A549 (cell line): ENCODE results near the gene SH3RF2. TPM values are rescaled to one million over a fixed set of nuclear protein-coding genes. Genes with fewer than 3 reads are reported as not detected.

Experiments
- ATAC-seq, 2 experiments: fragments of 200-7000 bp in 1 of 2; fragments of >200 bp in 1 of 2; cut with Nextera tagmentation in 1 of 2; cut with Tn5 transposase in 1 of 2; 3 replicates each; pipeline versions ENCODE4 v1.8.0 to v1.9.1; 2018 to 2020; ENCODE audit warnings: mild to moderate bottlenecking in 1 of 2, moderate library complexity in 1 of 2
- CTCF ChIA-PET: fragments of 300-600 bp; sonication (Branson Sonifier 250); formaldehyde crosslinking; extraction: SDS; loops from one replicate; lab custom pipeline; 2021; ENCODE audit warnings: antibody characterized with exemption, inconsistent platforms; lab: Yijun Ruan, JAX
- POLR2A ChIA-PET: fragments of 350-600 bp; formaldehyde crosslinking; extraction: SDS; loops from one replicate; lab custom pipeline; 2021; ENCODE audit warnings: antibody characterized with exemption, inconsistent platforms; lab: Yijun Ruan, JAX
- DNase-seq, 2 experiments: peaks; one replicate each; pipeline versions ENCODE4 v3.0.0 to v3.0.0-alpha.2; 2011 to 2016; ENCODE audit warnings: low read depth in 1 of 2, low spot score in 1 of 2
- FAIRE-seq: peaks from 2 replicates; lab custom pipeline; 2011; peaks lifted over from hg19 to GRCh38; lab: Jason Lieb, UNC
- H3K27ac ChIP-seq, 2 experiments: fragments of >200 bp; sonication (Bioruptor Twin); formaldehyde crosslinking; 3 replicates each; pipeline ENCODE4 v1.5.1; 2016 to 2017
- H3K4me1 ChIP-seq: fragments of >200 bp; sonication (Bioruptor Twin); formaldehyde crosslinking; 3 replicates; pipeline ENCODE4 v1.6.1; 2016
- H3K4me2 ChIP-seq: fragments of >200 bp; sonication (Bioruptor Twin); formaldehyde crosslinking; 3 replicates; pipeline ENCODE4 v1.6.1; 2016
- H3K4me3 ChIP-seq: fragments of >200 bp; sonication (Bioruptor Twin); formaldehyde crosslinking; 3 replicates; pipeline ENCODE4 v1.5.1; 2016
- H3K9me3 ChIP-seq: fragments of >200 bp; sonication (Bioruptor Twin); formaldehyde crosslinking; 3 replicates; pipeline ENCODE4 v1.6.1; 2016
- ATOH8 ChIP-seq: fragments of 250-450 bp; sonication (Bioruptor Pico); IDR thresholded peaks from 2 replicates; pipeline ENCODE4 v1.5.0; 2020; ENCODE audit warnings: low read depth, mild to moderate bottlenecking, moderate library complexity
- BCL3 ChIP-seq: fragments of >200 bp; sonication (Bioruptor Twin); formaldehyde crosslinking; IDR thresholded peaks from 3 replicates; pipeline ENCODE4 v1.6.1; 2016
- CBX8 ChIP-seq: fragments of 200-600 bp; sonication (generic); IDR thresholded peaks from 2 replicates; pipeline ENCODE4 v1.6.1; 2016
- CHD2 ChIP-seq: fragments of 150-350 bp; IDR thresholded peaks from 2 replicates; pipeline ENCODE4 v1.6.1; 2014; ENCODE audit warnings: low read length; ENCODE audit not compliant: partially characterized antibody
- EP300 ChIP-seq, 2 experiments: fragments of >200 bp; sonication (Bioruptor Twin); formaldehyde crosslinking; IDR thresholded peaks; 2 replicates in 1 of 2; 3 replicates in 1 of 2; pipeline ENCODE4 v1.6.1; 2016 to 2017
- FOXS1 ChIP-seq: fragments of 250-450 bp; sonication (Bioruptor Pico); IDR thresholded peaks from 2 replicates; pipeline ENCODE4 v1.5.0; 2020; ENCODE audit warnings: mild to moderate bottlenecking, moderate library complexity
- HEYL ChIP-seq: fragments of 250-450 bp; sonication (Bioruptor Pico); IDR thresholded peaks from 2 replicates; pipeline ENCODE4 v1.8.0; 2021; ENCODE audit warnings: mild to moderate bottlenecking, moderate library complexity
- HOXB5 ChIP-seq: fragments of 250-450 bp; sonication (Bioruptor Pico); IDR thresholded peaks from 2 replicates; pipeline ENCODE4 v1.5.0; 2020; ENCODE audit warnings: mild to moderate bottlenecking, moderate library complexity
- JUNB ChIP-seq: fragments of >200 bp; sonication (Bioruptor Twin); formaldehyde crosslinking; IDR thresholded peaks from 2 replicates; pipeline ENCODE4 v1.6.1; 2016
- KDM1A ChIP-seq: fragments of 200-600 bp; sonication (generic); IDR thresholded peaks from 2 replicates; pipeline ENCODE4 v1.6.1; 2016; ENCODE audit warnings: low read depth, mild to moderate bottlenecking
- NPAS2 ChIP-seq: fragments of 250-450 bp; sonication (Bioruptor Pico); IDR thresholded peaks from 2 replicates; pipeline ENCODE4 v1.8.0; 2022; ENCODE audit warnings: mild to moderate bottlenecking, moderate library complexity, borderline replicate concordance
- NR3C1 ChIP-seq: fragments of >200 bp; sonication (Bioruptor Twin); formaldehyde crosslinking; IDR thresholded peaks from 3 replicates; pipeline ENCODE4 v1.6.1; 2017
- PHF8 ChIP-seq: fragments of 200-600 bp; sonication (generic); IDR thresholded peaks from 2 replicates; pipeline ENCODE4 v1.6.1; 2016; ENCODE audit warnings: low read depth, mild to moderate bottlenecking, antibody characterized with exemption, moderate library complexity, borderline replicate concordance
- RFX5 ChIP-seq: fragments of 450-650 bp; IDR thresholded peaks from 2 replicates; pipeline ENCODE4 v1.7.1; 2014; ENCODE audit warnings: antibody characterized with exemption, mild to moderate bottlenecking, moderate library complexity
- SMC3 ChIP-seq: fragments of >200 bp; sonication (Bioruptor Twin); formaldehyde crosslinking; IDR thresholded peaks from 3 replicates; pipeline ENCODE4 v1.6.1; 2018; ENCODE audit warnings: inconsistent platforms
- TP53 ChIP-seq: fragments of 250-450 bp; sonication (Bioruptor Pico); IDR thresholded peaks from 2 replicates; pipeline ENCODE4 v1.5.0; 2021; ENCODE audit warnings: mild to moderate bottlenecking, moderate library complexity
- ZFP36 ChIP-seq: fragments of 450-650 bp; IDR thresholded peaks from 2 replicates; pipeline ENCODE4 v1.6.1; 2014; ENCODE audit warnings: borderline replicate concordance; ENCODE audit not compliant: partially characterized antibody
- WGBS: methylation state at CpG from one replicate; pipeline ENCODE4 v1.1.6; 2017; ENCODE audit errors: missing lambda C conversion rate; 5-methylcytosine and 5-hydroxymethylcytosine counted together
- polyA plus RNA-seq, 4 experiments: library from polyadenylated mRNA; depleted of rRNA in 3 of 4; stranded (reverse); fragments of >200 nt; fragmentation: RNase III in 1 of 4; extraction: RNeasy Plus Mini Kit Qiagen cat#74134 plus additional on column Dnase treatment in 1 of 4; gene quantifications; 2 replicates in 3 of 4; 3 replicates in 1 of 4; pipeline ENCODE4 v1.2.3, GENCODE V29; 2011 to 2017

SH3RF2 gene
- polyA plus RNA-seq, 2 of the 4 experiments (the other 2 are of a cell fraction), result 4.1 to 6.0 TPM

- TF ChIP-seq ZFP36 (no peak), CHD2 (no peak)
Measured at GRCh38 chr5:145917288-145917687, 19.1 kb upstream of the SH3RF2 start (continued).

DNA sequence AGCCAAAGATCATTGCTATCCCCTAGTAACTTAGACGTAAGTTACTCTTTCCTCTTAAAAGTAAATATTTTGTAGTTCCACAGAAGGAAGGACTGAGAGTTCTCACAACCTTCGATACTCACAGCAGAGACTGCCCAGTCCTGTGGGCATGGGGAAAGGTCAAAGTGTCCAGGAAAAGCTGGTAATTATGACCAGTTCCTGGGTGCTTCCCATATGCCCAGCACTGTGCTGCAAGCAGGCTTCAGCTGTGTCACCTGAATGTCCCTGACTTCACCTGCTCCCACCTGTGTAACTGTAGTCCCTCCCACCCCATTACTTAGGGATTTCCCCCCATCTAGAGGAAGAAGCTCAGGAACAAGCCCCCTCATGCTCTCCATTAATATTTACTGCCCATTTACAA lies 18.0 kb upstream of the SH3RF2 start:
- H3K4me3 ChIP-seq, result no peak overlapping the region
- ChIA-PET CTCF (interaction anchor here (0.7 to 2.7 kb wide), 5 partner anchors 10 to 131 kb away, joined by 3 to 15 read pairs (median 5); no protein-coding TSS in a partner anchor), POLR2A (no interaction called here)
- no peak for TF ChIP-seq NR3C1
- DNase-seq (no peak), ATAC-seq (no peak), FAIRE-seq (no peak)
- no peak overlapping the region for H3K27ac ChIP-seq
- H3K9me3 ChIP-seq, result no peaks in the 10 kb centered on the region
- peaks cover 8% of the 10 kb centered on the region; the same call in 1 of the 3 replicates for H3K4me1 ChIP-seq
- no peak overlapping the region for H3K4me2 ChIP-seq
- 81% methylated on average over 2 of the region's 2 CpGs for WGBS

DNA sequence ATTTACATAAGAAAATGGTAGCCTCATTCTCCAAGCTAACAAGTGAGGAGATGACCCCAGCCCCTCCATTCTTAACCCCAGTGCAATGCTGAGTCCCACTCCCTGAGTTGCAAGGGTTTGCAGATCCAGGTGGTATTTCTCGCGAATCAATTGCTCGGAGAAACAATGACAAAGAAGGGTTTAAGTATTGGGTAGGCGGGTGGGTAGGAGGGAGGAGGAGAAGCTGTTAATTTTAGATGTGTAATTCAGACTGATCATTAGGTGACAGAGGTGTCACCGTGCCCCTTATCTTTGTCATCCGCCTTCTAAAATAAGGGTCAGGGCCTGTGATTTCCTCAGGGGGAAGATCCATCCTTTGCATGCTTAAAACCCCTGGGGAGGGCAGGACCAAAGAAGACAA lies 17.0 kb upstream of the SH3RF2 start:
- Histone ChIP-seq H3K27ac (no peak overlapping the region), H3K4me1 (peaks cover 10% of the 10 kb centered on the region)
- POLR2A ChIA-PET, result no interaction called here
- DNase-seq (no peak), ATAC-seq (no peak)
- no peak for TF ChIP-seq EP300 (IDR thresholded peaks at IDR 0.05)
- TF ChIP-seq PHF8, result no peak
- no peak for TF ChIP-seq HOXB5 (CRISPR knock-in tag)
- TF ChIP-seq, all 56 proteins: peak for 0
- Histone ChIP-seq H3K4me3 (no peak overlapping the region), H3K9me3 (no peaks in the 10 kb centered on the region), H3K4me2 (no peak overlapping the region)
- no peak for FAIRE-seq
- WGBS, result 87% methylated on average over 6 of the region's 6 CpGs
- CTCF ChIA-PET, result interaction anchor here (1.1 to 1.2 kb wide), 2 partner anchors 11 to 130 kb away, joined by 3 to 5 read pairs; no protein-coding TSS in a partner anchor

DNA sequence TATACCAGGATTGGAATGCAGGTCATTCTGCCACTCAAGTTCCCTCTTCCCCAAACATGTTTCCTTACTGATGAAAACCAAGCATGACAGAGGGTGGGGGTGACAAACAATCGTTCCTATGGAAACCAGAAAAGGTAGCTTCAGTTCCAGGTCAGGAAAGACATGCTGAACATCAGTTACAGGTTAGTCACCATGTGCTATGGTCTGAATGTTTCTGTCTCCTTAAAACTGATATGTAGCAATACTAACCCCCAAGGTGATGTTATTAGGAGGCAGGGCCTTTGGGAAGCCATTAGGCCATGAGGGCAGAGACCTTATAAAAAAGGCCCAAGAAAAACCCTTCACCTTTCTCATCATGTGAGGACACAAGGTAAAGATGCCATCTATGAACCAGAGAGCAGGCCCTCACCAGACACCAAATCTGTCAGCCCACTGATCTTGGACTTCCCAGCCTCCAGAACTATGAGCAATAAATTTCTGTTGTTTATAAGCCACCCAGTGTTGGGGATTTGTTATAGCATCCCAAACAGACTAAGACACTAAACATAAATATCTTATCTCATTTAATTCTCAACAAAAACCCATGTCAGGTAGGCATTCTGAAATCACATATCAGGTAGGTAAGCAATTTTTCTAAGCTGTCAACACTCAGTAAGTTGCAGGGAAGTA lies 15.7 kb upstream of the SH3RF2 start:
- peaks cover 23% of the 10 kb centered on the region for H3K4me1 ChIP-seq
- ChIA-PET CTCF (interaction anchor here (0.6 to 2.8 kb wide), 2 partner anchors 13 to 138 kb away, joined by 4 to 19 read pairs; no protein-coding TSS in a partner anchor), POLR2A (no interaction called here)
- H3K4me3 ChIP-seq, result no peak overlapping the region
- no peaks in the 10 kb centered on the region for H3K9me3 ChIP-seq
- no peak for TF ChIP-seq ATOH8 (CRISPR knock-in tag)
- no peak for TF ChIP-seq CBX8
- no peak for TF ChIP-seq SMC3
- TF ChIP-seq NPAS2 (CRISPR knock-in tag), result no peak
- no peak for TF ChIP-seq PHF8
- no peak for TF ChIP-seq RFX5
- TF ChIP-seq KDM1A, result no peak
- no peak for TF ChIP-seq FOXS1 (CRISPR knock-in tag)
- no peak for TF ChIP-seq HOXB5 (CRISPR knock-in tag)
- no peak for TF ChIP-seq BCL3
- no peak for TF ChIP-seq TP53 (CRISPR knock-in tag)
- TF ChIP-seq HEYL (CRISPR knock-in tag), result no peak
- no peak for TF ChIP-seq JUNB
- no peak overlapping the region for H3K27ac ChIP-seq
- ATAC-seq, result no peak
- WGBS, result 57% methylated on average over 1 of the region's 1 CpG
- no peak overlapping the region for H3K4me2 ChIP-seq
- DNase-seq, result no peak
- FAIRE-seq, result no peak
